Measurements from ENCODE around the gene ID4.

- TF ChIP-seq CTCF (IDR thresholded peaks at IDR 0.05) (no peak), POLR2AphosphoS5 (IDR thresholded peaks at IDR 0.05) (no peak), POLR2A (IDR thresholded peaks at IDR 0.05) (no peak)
Observed at GRCh38 chr6:19879663-19880062, 42.5 kb downstream of the ID4 start.
